OCI-LY7 (cell line): Measurements from ENCODE around the gene KCNQ5.

Experiments
- CTCF ChIP-seq: fragments of 200-600 bp; sonication (generic); conservative IDR thresholded peaks from 2 replicates; pipeline ENCODE4 v1.5.1; 2014; ENCODE audit warnings: mild to moderate bottlenecking, antibody characterized with exemption, low read length, moderate library complexity, mixed read lengths
- EZH2phosphoT487 ChIP-seq: fragments of 200-600 bp; sonication (generic); IDR thresholded peaks from 2 replicates; pipeline ENCODE4 v1.6.1; 2018; ENCODE audit warnings: low read depth, borderline replicate concordance, mild to moderate bottlenecking, mixed run types, antibody characterized with exemption, low read length, moderate library complexity, mixed read lengths

GRCh38 chr6:73062837-73063236 is 441.0 kb downstream of the KCNQ5 start:
- TF ChIP-seq CTCF (no peak), EZH2phosphoT487 (no peak)
